Measurements from ENCODE around the gene CCDC152.
"Not testable (repeated sequence)": the region's sequence is repeated elsewhere in the genome, so short reads cannot be mapped to it uniquely, and the experiment has no call there.

DNA sequence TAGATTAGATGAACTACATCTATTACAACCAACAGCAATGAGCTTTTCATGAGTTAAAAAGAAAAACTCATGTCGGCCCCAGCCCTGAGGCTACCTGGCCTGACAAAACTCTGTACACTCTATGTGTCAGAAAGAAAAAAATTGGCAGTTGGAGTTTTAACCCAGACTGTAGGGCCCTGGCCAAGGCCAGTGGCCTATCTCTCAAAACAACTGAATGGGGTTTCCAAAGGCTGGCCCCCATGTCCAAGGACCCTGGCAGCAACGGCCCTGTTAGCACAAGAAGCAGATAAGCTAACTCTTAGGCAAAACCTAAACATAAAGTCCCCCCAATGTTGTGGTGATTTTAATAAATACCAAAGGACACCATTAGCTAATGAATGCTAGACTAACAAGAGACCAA lies 59.9 kb downstream of the CCDC152 start:
- TF ChIP-seq, protein P1, sequence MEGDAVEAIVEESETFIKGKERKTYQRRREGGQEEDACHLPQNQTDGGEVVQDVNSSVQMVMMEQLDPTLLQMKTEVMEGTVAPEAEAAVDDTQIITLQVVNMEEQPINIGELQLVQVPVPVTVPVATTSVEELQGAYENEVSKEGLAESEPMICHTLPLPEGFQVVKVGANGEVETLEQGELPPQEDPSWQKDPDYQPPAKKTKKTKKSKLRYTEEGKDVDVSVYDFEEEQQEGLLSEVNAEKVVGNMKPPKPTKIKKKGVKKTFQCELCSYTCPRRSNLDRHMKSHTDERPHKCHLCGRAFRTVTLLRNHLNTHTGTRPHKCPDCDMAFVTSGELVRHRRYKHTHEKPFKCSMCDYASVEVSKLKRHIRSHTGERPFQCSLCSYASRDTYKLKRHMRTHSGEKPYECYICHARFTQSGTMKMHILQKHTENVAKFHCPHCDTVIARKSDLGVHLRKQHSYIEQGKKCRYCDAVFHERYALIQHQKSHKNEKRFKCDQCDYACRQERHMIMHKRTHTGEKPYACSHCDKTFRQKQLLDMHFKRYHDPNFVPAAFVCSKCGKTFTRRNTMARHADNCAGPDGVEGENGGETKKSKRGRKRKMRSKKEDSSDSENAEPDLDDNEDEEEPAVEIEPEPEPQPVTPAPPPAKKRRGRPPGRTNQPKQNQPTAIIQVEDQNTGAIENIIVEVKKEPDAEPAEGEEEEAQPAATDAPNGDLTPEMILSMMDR (IDR thresholded peaks at IDR 0.05; ENCODE audit: low read length): not testable (repeated sequence)
- not testable (repeated sequence) for TF ChIP-seq EZH2 (IDR thresholded peaks at IDR 0.05; ENCODE audit: borderline replicate concordance, low read length)
